HG02678 (cell line): Measurements from ENCODE around the gene KANSL1.
"Not testable (repeated sequence)": the region's sequence is repeated elsewhere in the genome, so short reads cannot be mapped to it uniquely, and the experiment has no call there.

ENCODE experiments used
- ATAC-seq: cut with Tn5 transposase; IDR thresholded peaks from one replicate; pipeline ENCODE4 v1.9.1; 2021; ENCODE audit warnings: mild to moderate bottlenecking, moderate library complexity; ENCODE audit not compliant: unreplicated experiment

The KANSL1 gene

GRCh38 chr17:46117850-46118696, 75.2 kb downstream of the KANSL1 start:
- ATAC-seq = no peak

GRCh38 chr17:46117117-46117516, 76.1 kb downstream of the KANSL1 start:
- ATAC-seq = no peak

- ATAC-seq = no peak
These were observed 77.5 kb downstream of the KANSL1 start for GRCh38 chr17:46115699-46116098.

- not testable (repeated sequence) for ATAC-seq
These were observed 82.0 kb downstream of the KANSL1 start for GRCh38 chr17:46111236-46111635.

- no peak for ATAC-seq
These were observed 83.0 kb downstream of the KANSL1 start for GRCh38 chr17:46110219-46110618.

GRCh38 chr17:46109603-46110189, 83.5 kb downstream of the KANSL1 start:
- ATAC-seq = no peak

- ATAC-seq = no peak
These were observed 84.6 kb downstream of the KANSL1 start for GRCh38 chr17:46108550-46109110.

GRCh38 chr17:46108120-46108519, 85.1 kb downstream of the KANSL1 start:
- ATAC-seq = no peak

- no peak for ATAC-seq
These were observed 86.1 kb downstream of the KANSL1 start for GRCh38 chr17:46106966-46107644.

- ATAC-seq = not testable (repeated sequence)
These were observed 90.4 kb downstream of the KANSL1 start for GRCh38 chr17:46102806-46103205.

- ATAC-seq = not testable (repeated sequence)
These were observed 91.2 kb downstream of the KANSL1 start for GRCh38 chr17:46101785-46102617.

GRCh38 chr17:46100590-46100989, 92.6 kb downstream of the KANSL1 start:
- no peak for ATAC-seq

GRCh38 chr17:46099865-46100264, 93.4 kb downstream of the KANSL1 start:
- ATAC-seq = no peak

- ATAC-seq = no peak
These were observed 95.7 kb downstream of the KANSL1 start for GRCh38 chr17:46097497-46097896.

GRCh38 chr17:46092991-46093390, 100.2 kb downstream of the KANSL1 start:
- no peak for ATAC-seq

- ATAC-seq = no peak
These were observed 102.4 kb downstream of the KANSL1 start for GRCh38 chr17:46090871-46091270.

- no peak for ATAC-seq
These were observed 103.8 kb downstream of the KANSL1 start for GRCh38 chr17:46089389-46089965.

GRCh38 chr17:46088595-46088994, 104.6 kb downstream of the KANSL1 start:
- ATAC-seq = no peak

GRCh38 chr17:46087871-46088270, 105.4 kb downstream of the KANSL1 start:
- not testable (repeated sequence) for ATAC-seq

- ATAC-seq = no peak
These were observed 106.4 kb downstream of the KANSL1 start for GRCh38 chr17:46086821-46087220.
